NT2/D1 (cell line): ENCODE data around the gene SLC44A3.

Experiments used
- DNase-seq: peaks from one replicate; pipeline ENCODE4 v3.0.0-alpha.2; 2011; ENCODE audit warnings: low read depth, low spot score
- H3K27me3 ChIP-seq: 2 replicates; pipeline ENCODE4 v1.6.0; 2011; ENCODE audit warnings: mild to moderate bottlenecking; ENCODE audit not compliant: insufficient read length, insufficient read depth
- H3K36me3 ChIP-seq: 2 replicates; pipeline ENCODE4 v1.6.1; 2011; ENCODE audit warnings: mild to moderate bottlenecking, low read length, mixed read lengths; ENCODE audit not compliant: insufficient read depth, insufficient read length
- H3K4me1 ChIP-seq: 2 replicates; pipeline ENCODE4 v1.5.1; 2011; ENCODE audit not compliant: insufficient read depth, insufficient read length
- H3K4me3 ChIP-seq: 2 replicates; pipeline ENCODE4 v1.5.1; 2011; ENCODE audit warnings: low read depth; ENCODE audit not compliant: insufficient read length
- H3K9ac ChIP-seq: 2 replicates; pipeline ENCODE4 v1.6.0; 2011; ENCODE audit warnings: low read depth; ENCODE audit not compliant: insufficient read length
- H3K9me3 ChIP-seq: 2 replicates; pipeline ENCODE4 v1.5.1; 2011; ENCODE audit warnings: mild to moderate bottlenecking, low read length; ENCODE audit not compliant: insufficient read depth
- SUZ12 ChIP-seq: IDR thresholded peaks from 2 replicates; pipeline ENCODE4 v1.6.1; 2011; ENCODE audit not compliant: insufficient read length, insufficient read depth; ENCODE audit errors: extremely low read depth
- YY1 ChIP-seq: IDR thresholded peaks from 2 replicates; pipeline ENCODE4 v1.6.1; 2011; ENCODE audit not compliant: insufficient read length, insufficient read depth
- ZNF274 ChIP-seq: IDR thresholded peaks from 2 replicates; pipeline ENCODE4 v1.6.1; 2011; ENCODE audit warnings: mild to moderate bottlenecking, low read depth, low read length

Gene SLC44A3

DNA sequence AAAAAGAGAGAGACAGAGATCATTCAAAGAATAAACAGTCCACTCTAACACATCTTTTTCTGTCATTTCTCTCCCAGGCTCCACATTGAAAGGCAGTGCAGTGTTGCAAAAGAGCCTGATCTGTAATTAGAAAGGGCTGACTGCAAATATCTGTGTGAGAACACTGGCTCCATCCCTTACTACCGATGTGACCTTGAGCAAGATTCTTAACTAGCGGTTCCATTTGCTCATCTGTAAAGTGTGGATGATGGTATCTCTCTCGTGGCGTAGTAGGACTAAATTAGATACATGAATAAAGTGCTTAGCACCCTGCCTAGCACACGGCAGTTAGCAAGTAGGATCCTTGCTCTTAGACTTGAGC, 26.9 kb upstream of the SLC44A3 start:
- Histone ChIP-seq H3K4me1 (no peaks in the 10 kb centered on the region), H3K27me3 (no peaks in the 10 kb centered on the region), H3K9me3 (no peaks in the 10 kb centered on the region), H3K36me3 (no peaks in the 10 kb centered on the region), H3K4me3 (no peak overlapping the region), H3K9ac (no peak overlapping the region)
- no peak for TF ChIP-seq YY1
- TF ChIP-seq ZNF274 = no peak
- TF ChIP-seq SUZ12 = no peak
- no peak for DNase-seq

DNA sequence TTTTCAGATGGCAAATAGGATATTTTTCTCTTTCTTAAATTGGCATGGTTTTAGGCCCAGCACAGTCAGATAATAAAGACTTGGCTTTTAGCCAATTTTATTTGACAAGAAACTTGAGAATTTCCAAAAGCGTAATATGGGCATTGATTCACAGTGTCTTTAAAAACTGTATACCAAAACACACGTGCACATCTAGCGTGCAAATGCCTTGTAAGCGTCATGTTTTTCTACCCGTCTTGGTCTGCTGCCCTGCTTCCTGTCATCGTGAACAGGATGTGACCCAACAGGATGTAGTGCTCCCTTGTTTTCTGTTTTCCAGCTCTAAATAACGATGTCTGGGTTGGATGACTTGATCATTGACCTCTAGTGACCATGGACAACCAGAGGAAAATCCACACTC, 24.7 kb upstream of the SLC44A3 start:
- Histone ChIP-seq H3K27me3 (no peaks in the 10 kb centered on the region), H3K36me3 (no peaks in the 10 kb centered on the region), H3K9me3 (no peaks in the 10 kb centered on the region), H3K9ac (no peak overlapping the region), H3K4me1 (no peaks in the 10 kb centered on the region), H3K4me3 (no peak overlapping the region)
- no peak for DNase-seq
- no peak for TF ChIP-seq SUZ12
- TF ChIP-seq ZNF274 = no peak
- TF ChIP-seq YY1 = no peak

- TF ChIP-seq ZNF274 = no peak
- TF ChIP-seq YY1 = no peak
- TF ChIP-seq SUZ12 = no peak
- no peaks in the 10 kb centered on the region for H3K4me1 ChIP-seq
- H3K27me3 ChIP-seq = no peaks in the 10 kb centered on the region
These were observed 23.9 kb upstream of the SLC44A3 start for GRCh38 chr1:94796266-94796665.

GRCh38 chr1:94797291-94797690, 22.9 kb upstream of the SLC44A3 start:
- no peak for DNase-seq
- Histone ChIP-seq H3K9ac (no peak overlapping the region), H3K4me1 (peaks cover 3% of the 10 kb centered on the region), H3K9me3 (no peaks in the 10 kb centered on the region), H3K4me3 (no peak overlapping the region), H3K36me3 (no peaks in the 10 kb centered on the region), H3K27me3 (no peaks in the 10 kb centered on the region)
- no peak for TF ChIP-seq ZNF274
- no peak for TF ChIP-seq SUZ12

More at GRCh38 chr1:94796266-94796665, 23.9 kb upstream of the SLC44A3 start:
- Histone ChIP-seq H3K9me3 (no peaks in the 10 kb centered on the region), H3K9ac (no peak overlapping the region), H3K36me3 (no peaks in the 10 kb centered on the region), H3K4me3 (no peak overlapping the region)
- DNase-seq = no peak

DNA sequence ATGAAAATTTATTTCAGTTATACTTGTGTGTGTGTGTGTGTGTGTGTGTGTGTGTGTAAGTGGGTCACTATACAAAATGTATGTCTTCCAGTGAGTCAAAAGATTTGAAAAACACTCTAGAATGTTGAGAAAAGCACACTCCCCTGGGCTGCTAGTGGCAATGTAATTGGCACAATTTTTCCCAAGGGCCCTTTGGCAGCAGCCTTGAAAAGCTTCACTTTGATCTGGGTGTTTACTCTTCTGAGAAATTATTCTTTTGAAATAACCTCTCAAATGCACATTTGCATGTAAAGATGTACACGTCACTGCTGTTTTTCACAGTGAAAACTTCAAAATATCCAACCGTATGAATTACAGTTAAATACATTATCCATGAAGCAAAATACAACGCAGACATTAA, 22.1 kb upstream of the SLC44A3 start:
- H3K9me3 ChIP-seq = no peaks in the 10 kb centered on the region

GRCh38 chr1:94798462-94798861, 21.7 kb upstream of the SLC44A3 start:
- Histone ChIP-seq H3K36me3 (no peaks in the 10 kb centered on the region), H3K9me3 (no peaks in the 10 kb centered on the region), H3K4me3 (no peak overlapping the region), H3K4me1 (peaks cover 3% of the 10 kb centered on the region), H3K9ac (no peak overlapping the region), H3K27me3 (no peaks in the 10 kb centered on the region)
- no peak for DNase-seq
- TF ChIP-seq SUZ12 (no peak), YY1 (no peak), ZNF274 (no peak)

More for the DNA sequence above, 22.1 kb upstream of the SLC44A3 start:
- DNase-seq = no peak
- H3K9ac ChIP-seq = no peak overlapping the region
- H3K27me3 ChIP-seq = no peaks in the 10 kb centered on the region
- H3K36me3 ChIP-seq = no peaks in the 10 kb centered on the region
- peaks cover 3% of the 10 kb centered on the region for H3K4me1 ChIP-seq
- H3K4me3 ChIP-seq = no peak overlapping the region
- TF ChIP-seq ZNF274 = no peak

DNA sequence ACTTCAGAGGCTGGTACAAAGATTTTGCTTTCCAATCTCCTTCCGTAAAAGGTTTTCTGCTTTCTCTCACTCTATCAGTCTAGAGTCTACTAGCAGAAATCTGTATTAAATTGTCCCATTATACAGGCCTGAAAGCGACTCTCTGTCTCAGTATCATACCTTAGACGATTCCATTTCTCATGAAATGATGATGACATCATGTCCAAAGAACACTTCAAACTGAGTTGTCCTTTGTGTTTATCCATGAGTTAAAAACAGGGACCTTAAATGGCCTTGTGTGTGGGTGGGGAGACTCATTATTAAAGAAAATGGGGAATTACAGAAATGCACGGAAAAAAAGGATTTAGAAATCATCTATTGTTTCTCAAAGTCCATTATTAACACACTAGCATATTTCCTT, 21.0 kb upstream of the SLC44A3 start:
- Histone ChIP-seq H3K4me3 (no peak overlapping the region), H3K36me3 (no peaks in the 10 kb centered on the region), H3K9ac (no peak overlapping the region), H3K27me3 (no peaks in the 10 kb centered on the region), H3K4me1 (peaks cover 3% of the 10 kb centered on the region), H3K9me3 (no peaks in the 10 kb centered on the region)
- TF ChIP-seq SUZ12 (no peak), YY1 (no peak), ZNF274 (no peak)
- no peak for DNase-seq
